ENCODE data around the gene RFX1.

The RFX1 gene

GRCh38 chr19:13995878-13996765 lies 10.0 kb downstream of the RFX1 start:
- no peak for DNase-seq

- peak; percentile 42 for DNase-seq
These were observed 10.9 kb downstream of the RFX1 start for GRCh38 chr19:13995017-13995728.

- no peak for DNase-seq
These were observed 12.4 kb downstream of the RFX1 start for GRCh38 chr19:13993590-13994300.

- no peak for DNase-seq
These were observed 14.1 kb downstream of the RFX1 start for GRCh38 chr19:13992025-13992424.

- no peak for DNase-seq
These were observed 16.0 kb downstream of the RFX1 start for GRCh38 chr19:13990085-13990484.

- no peak for DNase-seq
These were observed 16.6 kb downstream of the RFX1 start for GRCh38 chr19:13989487-13989886.

- no peak for DNase-seq
These were observed 18.8 kb downstream of the RFX1 start for GRCh38 chr19:13987101-13987890.

- peak; percentile 88 for DNase-seq
These were observed 19.7 kb downstream of the RFX1 start for GRCh38 chr19:13986348-13986904.

- no peak for DNase-seq
These were observed 20.3 kb downstream of the RFX1 start for GRCh38 chr19:13985771-13986347.

GRCh38 chr19:13984875-13985741 lies 21.0 kb downstream of the RFX1 start:
- no peak for DNase-seq

GRCh38 chr19:13984186-13984585 lies 21.9 kb downstream of the RFX1 start:
- no peak for DNase-seq

GRCh38 chr19:13983213-13983889 lies 22.8 kb downstream of the RFX1 start:
- no peak for DNase-seq

- DNase-seq, result no peak
These were observed 23.3 kb downstream of the RFX1 start for GRCh38 chr19:13982773-13983172.

- no peak for DNase-seq
These were observed 24.1 kb downstream of the RFX1 start for GRCh38 chr19:13981988-13982501.

- no peak for DNase-seq
These were observed 24.7 kb downstream of the RFX1 start for GRCh38 chr19:13981467-13981866.

- DNase-seq, result no peak
These were observed 25.1 kb downstream of the RFX1 start for GRCh38 chr19:13981021-13981420.

- no peak for DNase-seq
These were observed 25.8 kb downstream of the RFX1 start for GRCh38 chr19:13980340-13980739.

- DNase-seq, result no peak
These were observed 26.4 kb downstream of the RFX1 start for GRCh38 chr19:13979686-13980085.

- DNase-seq, result no peak
These were observed 26.9 kb downstream of the RFX1 start for GRCh38 chr19:13979244-13979615.
